WTC11 (cell line): ENCODE results near the gene TMEM231. TPM values are rescaled to one million over a fixed set of nuclear protein-coding genes. Genes with fewer than 3 reads are reported as not detected.

Experiments
- ATAC-seq: fragments of 200-7000 bp; cut with Tn5 transposase; 2 replicates; pipeline ENCODE4 v1.10.0; 2021; ENCODE audit warnings: mild to moderate bottlenecking, moderate library complexity
- CTCF ChIA-PET: fragments of 300-600 bp; sonication (Branson Sonifier 250); formaldehyde crosslinking; loops from one replicate; lab custom pipeline; 2021; ENCODE audit warnings: antibody characterized with exemption; lab: Charles Lee
- POLR2A ChIA-PET: fragments of 350-600 bp; sonication (Branson Sonifier 250); formaldehyde crosslinking; loops from one replicate; lab custom pipeline; 2021; ENCODE audit warnings: antibody characterized with exemption; lab: Charles Lee
- DNase-seq: peaks from one replicate; pipeline ENCODE4 v3.0.0; 2021; ENCODE audit warnings: low spot score
- H3K27ac Mint-ChIP-seq: 2 replicates; pipeline ENCODE4 v1.8.0; 2021; ENCODE audit warnings: mixed read lengths
- H3K27me3 Mint-ChIP-seq: 2 replicates; pipeline ENCODE4 v1.8.0; 2021; ENCODE audit warnings: low read depth, mild to moderate bottlenecking, moderate library complexity, mixed read lengths
- H3K36me3 Mint-ChIP-seq: 2 replicates; pipeline ENCODE4 v1.8.0; 2021; ENCODE audit warnings: mixed read lengths
- H3K4me1 Mint-ChIP-seq: 2 replicates; pipeline ENCODE4 v1.8.0; 2022; ENCODE audit warnings: mixed read lengths
- H3K4me3 Mint-ChIP-seq: 2 replicates; pipeline ENCODE4 v1.8.0; 2021; ENCODE audit warnings: mild to moderate bottlenecking, moderate library complexity, mixed read lengths
- H3K9me3 Mint-ChIP-seq: 2 replicates; pipeline ENCODE4 v1.8.0; 2021; ENCODE audit warnings: mixed read lengths
- ATF3 ChIP-seq: sonication (generic); formaldehyde crosslinking; conservative IDR thresholded peaks from 2 replicates; pipeline ENCODE4 v1.8.1; 2022; ENCODE audit warnings: mild to moderate bottlenecking, missing genetic modification reagents
- CREB1 ChIP-seq: sonication (generic); formaldehyde crosslinking; IDR thresholded peaks from 2 replicates; pipeline ENCODE4 v1.8.0; 2023; ENCODE audit warnings: mild to moderate bottlenecking, missing genetic modification reagents
- CTCF ChIP-seq: fragments of 200-600 bp; IDR thresholded peaks from 2 replicates; pipeline ENCODE4 v1.8.0; 2022; ENCODE audit warnings: antibody characterized with exemption
- E2F1 ChIP-seq: sonication (generic); formaldehyde crosslinking; IDR thresholded peaks from 2 replicates; pipeline ENCODE4 v1.8.0; 2022; ENCODE audit warnings: mild to moderate bottlenecking, missing genetic modification reagents
- ELF4 ChIP-seq: sonication (generic); formaldehyde crosslinking; IDR thresholded peaks from 2 replicates; pipeline ENCODE4 v1.8.1; 2022; ENCODE audit warnings: low read depth, mild to moderate bottlenecking, moderate library complexity, missing genetic modification reagents
- ERG ChIP-seq: fragments of 250-450 bp; sonication (Bioruptor Pico); IDR thresholded peaks from 2 replicates; pipeline ENCODE4 v1.8.0; 2021; ENCODE audit warnings: mild to moderate bottlenecking
- GABPB1 ChIP-seq: sonication (generic); formaldehyde crosslinking; IDR thresholded peaks from 2 replicates; pipeline ENCODE4 v1.8.1; 2023; ENCODE audit warnings: mild to moderate bottlenecking, missing genetic modification reagents
- JAZF1 ChIP-seq: fragments of 250-450 bp; sonication (Bioruptor Pico); IDR thresholded peaks from 2 replicates; pipeline ENCODE4 v1.9.0; 2021; ENCODE audit warnings: moderate library complexity, mild to moderate bottlenecking, inconsistent platforms
- NR1H2 ChIP-seq: sonication (generic); formaldehyde crosslinking; IDR thresholded peaks from 2 replicates; pipeline ENCODE4 v1.9.0; 2021; ENCODE audit warnings: mild to moderate bottlenecking, moderate library complexity, missing genetic modification reagents
- PRRX2 ChIP-seq: fragments of 250-450 bp; sonication (Bioruptor Pico); IDR thresholded peaks from 2 replicates; pipeline ENCODE4 v1.8.0; 2021; ENCODE audit warnings: mild to moderate bottlenecking
- SP1 ChIP-seq: sonication (generic); formaldehyde crosslinking; conservative IDR thresholded peaks from 2 replicates; pipeline ENCODE4 v1.8.1; 2022; ENCODE audit warnings: missing genetic modification reagents
- TP53 ChIP-seq: sonication (generic); formaldehyde crosslinking; IDR thresholded peaks from 2 replicates; pipeline ENCODE4 v1.8.1; 2023; ENCODE audit warnings: mild to moderate bottlenecking, missing genetic modification reagents
- ZNF232 ChIP-seq: sonication (generic); formaldehyde crosslinking; IDR thresholded peaks from 2 replicates; pipeline ENCODE4 v1.8.0; 2022; ENCODE audit warnings: mild to moderate bottlenecking, missing genetic modification reagents
- ZNF396 ChIP-seq: fragments of 250-450 bp; sonication (Bioruptor Pico); IDR thresholded peaks from 2 replicates; pipeline ENCODE4 v1.8.0; 2021; ENCODE audit warnings: mild to moderate bottlenecking, moderate library complexity, borderline replicate concordance
- total RNA-seq: library from RNA; stranded (reverse); gene quantifications from 3 replicates; pipeline ENCODE4 v1.2.3, GENCODE V29; 2021

TMEM231 gene
- total RNA-seq, 1 experiment from 2014 or later: 12.0 TPM

GRCh38 chr16:75529056-75529905, 26.8 kb downstream of the TMEM231 start:
- no peak overlapping the region for H3K4me3 Mint-ChIP-seq
- H3K9me3 Mint-ChIP-seq: peaks cover 5% of the 10 kb centered on the region; the same call in 1 of the 2 replicates
- H3K36me3 Mint-ChIP-seq: no peaks in the 10 kb centered on the region
- no peak overlapping the region for H3K27ac Mint-ChIP-seq
- no peaks in the 10 kb centered on the region for H3K4me1 Mint-ChIP-seq
- POLR2A ChIA-PET: no interaction called here
- DNase-seq (no peak), ATAC-seq (no peak)
- CTCF ChIA-PET: interaction anchor here (1.4 to 1.5 kb wide), 2 partner anchors 12 to 64 kb away, joined by 3 to 6 read pairs; no protein-coding TSS in a partner anchor
- TF ChIP-seq CTCF: no peak
- TF ChIP-seq CREB1 (CRISPR knock-in tag): no peak
- no peaks in the 10 kb centered on the region for H3K27me3 Mint-ChIP-seq

GRCh38 chr16:75527825-75528299, 28.2 kb downstream of the TMEM231 start:
- Mint-ChIP-seq H3K9me3 (peaks cover 5% of the 10 kb centered on the region; the same call in 1 of the 2 replicates), H3K4me3 (no peak overlapping the region), H3K27me3 (no peaks in the 10 kb centered on the region), H3K36me3 (no peaks in the 10 kb centered on the region), H3K4me1 (no peaks in the 10 kb centered on the region), H3K27ac (no peak overlapping the region)
- DNase-seq (no peak), ATAC-seq (no peak)
- CTCF ChIA-PET: interaction anchor here (1.4 to 1.5 kb wide), 2 partner anchors 11 to 63 kb away, joined by 3 to 6 read pairs; no protein-coding TSS in a partner anchor
- TF ChIP-seq TP53 (no peak), ELF4 (CRISPR knock-in tag) (no peak), ZNF232 (CRISPR knock-in tag) (no peak), ERG (CRISPR knock-in tag) (no peak), E2F1 (CRISPR knock-in tag) (no peak), JAZF1 (CRISPR knock-in tag) (no peak)
- POLR2A ChIA-PET: no interaction called here

GRCh38 chr16:75526032-75526790, 29.8 kb downstream of the TMEM231 start:
- H3K36me3 Mint-ChIP-seq: no peaks in the 10 kb centered on the region
- TF ChIP-seq GABPB1 (CRISPR knock-in tag) (no peak), ATF3 (CRISPR knock-in tag) (no peak), SP1 (CRISPR knock-in tag) (no peak), ZNF396 (CRISPR knock-in tag) (no peak), PRRX2 (no peak), NR1H2 (no peak), E2F1 (CRISPR knock-in tag) (no peak)
- POLR2A ChIA-PET: interaction anchor here (0.8 kb wide), 1 partner anchor 24 kb away, joined by 4 read pairs; no protein-coding TSS in a partner anchor
- H3K4me1 Mint-ChIP-seq: 0 out of 2 replicates have a peak, but pooled peaks cover 2% of the 10 kb centered on the region
- ATAC-seq (no peak), DNase-seq (no peak)
- H3K27ac Mint-ChIP-seq: no peak overlapping the region
- H3K27me3 Mint-ChIP-seq: no peaks in the 10 kb centered on the region
- CTCF ChIA-PET: interaction anchor here (0.6 to 0.9 kb wide), 2 partner anchors 9 to 737 kb away, joined by 3 to 5 read pairs; no protein-coding TSS in a partner anchor
- H3K4me3 Mint-ChIP-seq: no peak overlapping the region
- H3K9me3 Mint-ChIP-seq: peaks cover 5% of the 10 kb centered on the region; the same call in 1 of the 2 replicates
